Tibial nerve (tissue), 4 donors: ENCODE results near the gene TP53.

Experiments
- CTCF ChIP-seq, 5 experiments: fragments of 200-600 bp in 3 of 5; fragments of 450-650 bp in 2 of 5; sonication (generic) in 3 of 5; IDR thresholded peaks; one replicate each; pipeline ENCODE4 v1.5.1; 2016 to 2019; ENCODE audit warnings: antibody characterized with exemption in 5 of 5, mild to moderate bottlenecking in 3 of 5, moderate library complexity in 2 of 5
- EP300 ChIP-seq, 2 donors: sonication (generic); formaldehyde crosslinking; IDR thresholded peaks; one replicate each; pipeline ENCODE4 v1.6.1; 2017; ENCODE audit warnings: antibody characterized with exemption in 2 of 2, mild to moderate bottlenecking in 1 of 2

GRCh38 chr17:7705269-7706255 is 18.3 kb upstream of the TP53 start:
- no peak for TF ChIP-seq EP300 (IDR thresholded peaks at IDR 0.05)
- TF ChIP-seq CTCF (IDR thresholded peaks at IDR 0.05) = no peak
